SK-N-SH (cell line): ENCODE data around the gene ACIN1.

Experiments
- EP300 ChIP-seq, 2 experiments: IDR thresholded peaks; 2 replicates each; pipeline versions ENCODE4 v1.4.0 to v1.6.1; 2012; ENCODE audit warnings: borderline replicate concordance in 1 of 2, low read depth in 1 of 2, low read length in 1 of 2
- MEF2A ChIP-seq: IDR thresholded peaks from 2 replicates; pipeline ENCODE4 v1.4.0; 2012; ENCODE audit warnings: low read depth, borderline replicate concordance
- MXI1 ChIP-seq: IDR thresholded peaks from 2 replicates; pipeline ENCODE4 v1.6.1; 2012; ENCODE audit warnings: mild to moderate bottlenecking, low read depth, low read length, improper control_type of control experiment
- POLR2AphosphoS5 ChIP-seq: IDR thresholded peaks from 2 replicates; pipeline ENCODE4 v1.6.1; 2012; ENCODE audit warnings: low read depth, low read length
- RAD21 ChIP-seq: IDR thresholded peaks from 2 replicates; pipeline ENCODE4 v1.6.1; 2012; ENCODE audit warnings: mild to moderate bottlenecking, low read length
- RXRA ChIP-seq: IDR thresholded peaks from 2 replicates; pipeline ENCODE4 v1.4.0; 2012; ENCODE audit warnings: low read depth, mild to moderate bottlenecking, borderline replicate concordance
- TAF1 ChIP-seq: IDR thresholded peaks from 2 replicates; pipeline ENCODE4 v1.6.1; 2012; ENCODE audit warnings: low read depth, mild to moderate bottlenecking, low read length, moderate library complexity, borderline replicate concordance
- TCF12 ChIP-seq: IDR thresholded peaks from 2 replicates; pipeline ENCODE4 v1.4.0; 2012
- TF ChIP-seq, protein P1 (sequence below): fragments of 200-600 bp; sonication (generic); IDR thresholded peaks from 2 replicates; pipeline ENCODE4 v1.6.1; 2017; ENCODE audit warnings: antibody characterized with exemption, mild to moderate bottlenecking, moderate library complexity
- TF ChIP-seq, protein P2 (sequence below): IDR thresholded peaks from 2 replicates; pipeline ENCODE4 v1.4.0; 2012; ENCODE audit warnings: low read depth, borderline replicate concordance
- TF ChIP-seq, protein P3 (sequence below): IDR thresholded peaks from 2 replicates; pipeline ENCODE4; 2012
- TF ChIP-seq, protein P4 (sequence below): fragments of 150-350 bp; IDR thresholded peaks from 2 replicates; pipeline ENCODE4 v1.6.1; 2016; ENCODE audit warnings: mild to moderate bottlenecking, low read depth, low read length

- TF ChIP-seq, protein P1, sequence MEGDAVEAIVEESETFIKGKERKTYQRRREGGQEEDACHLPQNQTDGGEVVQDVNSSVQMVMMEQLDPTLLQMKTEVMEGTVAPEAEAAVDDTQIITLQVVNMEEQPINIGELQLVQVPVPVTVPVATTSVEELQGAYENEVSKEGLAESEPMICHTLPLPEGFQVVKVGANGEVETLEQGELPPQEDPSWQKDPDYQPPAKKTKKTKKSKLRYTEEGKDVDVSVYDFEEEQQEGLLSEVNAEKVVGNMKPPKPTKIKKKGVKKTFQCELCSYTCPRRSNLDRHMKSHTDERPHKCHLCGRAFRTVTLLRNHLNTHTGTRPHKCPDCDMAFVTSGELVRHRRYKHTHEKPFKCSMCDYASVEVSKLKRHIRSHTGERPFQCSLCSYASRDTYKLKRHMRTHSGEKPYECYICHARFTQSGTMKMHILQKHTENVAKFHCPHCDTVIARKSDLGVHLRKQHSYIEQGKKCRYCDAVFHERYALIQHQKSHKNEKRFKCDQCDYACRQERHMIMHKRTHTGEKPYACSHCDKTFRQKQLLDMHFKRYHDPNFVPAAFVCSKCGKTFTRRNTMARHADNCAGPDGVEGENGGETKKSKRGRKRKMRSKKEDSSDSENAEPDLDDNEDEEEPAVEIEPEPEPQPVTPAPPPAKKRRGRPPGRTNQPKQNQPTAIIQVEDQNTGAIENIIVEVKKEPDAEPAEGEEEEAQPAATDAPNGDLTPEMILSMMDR: no peak
- TF ChIP-seq TAF1: no peak
- no peak for TF ChIP-seq POLR2AphosphoS5
- TF ChIP-seq RXRA: no peak
- TF ChIP-seq RAD21: no peak
- TF ChIP-seq TCF12: no peak
- TF ChIP-seq MEF2A: no peak
- TF ChIP-seq, protein P2, sequence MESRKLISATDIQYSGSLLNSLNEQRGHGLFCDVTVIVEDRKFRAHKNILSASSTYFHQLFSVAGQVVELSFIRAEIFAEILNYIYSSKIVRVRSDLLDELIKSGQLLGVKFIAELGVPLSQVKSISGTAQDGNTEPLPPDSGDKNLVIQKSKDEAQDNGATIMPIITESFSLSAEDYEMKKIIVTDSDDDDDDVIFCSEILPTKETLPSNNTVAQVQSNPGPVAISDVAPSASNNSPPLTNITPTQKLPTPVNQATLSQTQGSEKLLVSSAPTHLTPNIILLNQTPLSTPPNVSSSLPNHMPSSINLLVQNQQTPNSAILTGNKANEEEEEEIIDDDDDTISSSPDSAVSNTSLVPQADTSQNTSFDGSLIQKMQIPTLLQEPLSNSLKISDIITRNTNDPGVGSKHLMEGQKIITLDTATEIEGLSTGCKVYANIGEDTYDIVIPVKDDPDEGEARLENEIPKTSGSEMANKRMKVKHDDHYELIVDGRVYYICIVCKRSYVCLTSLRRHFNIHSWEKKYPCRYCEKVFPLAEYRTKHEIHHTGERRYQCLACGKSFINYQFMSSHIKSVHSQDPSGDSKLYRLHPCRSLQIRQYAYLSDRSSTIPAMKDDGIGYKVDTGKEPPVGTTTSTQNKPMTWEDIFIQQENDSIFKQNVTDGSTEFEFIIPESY: no peak
- TF ChIP-seq, protein P3, sequence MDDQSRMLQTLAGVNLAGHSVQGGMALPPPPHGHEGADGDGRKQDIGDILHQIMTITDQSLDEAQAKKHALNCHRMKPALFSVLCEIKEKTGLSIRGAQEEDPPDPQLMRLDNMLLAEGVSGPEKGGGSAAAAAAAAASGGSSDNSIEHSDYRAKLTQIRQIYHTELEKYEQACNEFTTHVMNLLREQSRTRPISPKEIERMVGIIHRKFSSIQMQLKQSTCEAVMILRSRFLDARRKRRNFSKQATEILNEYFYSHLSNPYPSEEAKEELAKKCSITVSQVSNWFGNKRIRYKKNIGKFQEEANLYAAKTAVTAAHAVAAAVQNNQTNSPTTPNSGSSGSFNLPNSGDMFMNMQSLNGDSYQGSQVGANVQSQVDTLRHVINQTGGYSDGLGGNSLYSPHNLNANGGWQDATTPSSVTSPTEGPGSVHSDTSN: no peak
- TF ChIP-seq, protein P4, sequence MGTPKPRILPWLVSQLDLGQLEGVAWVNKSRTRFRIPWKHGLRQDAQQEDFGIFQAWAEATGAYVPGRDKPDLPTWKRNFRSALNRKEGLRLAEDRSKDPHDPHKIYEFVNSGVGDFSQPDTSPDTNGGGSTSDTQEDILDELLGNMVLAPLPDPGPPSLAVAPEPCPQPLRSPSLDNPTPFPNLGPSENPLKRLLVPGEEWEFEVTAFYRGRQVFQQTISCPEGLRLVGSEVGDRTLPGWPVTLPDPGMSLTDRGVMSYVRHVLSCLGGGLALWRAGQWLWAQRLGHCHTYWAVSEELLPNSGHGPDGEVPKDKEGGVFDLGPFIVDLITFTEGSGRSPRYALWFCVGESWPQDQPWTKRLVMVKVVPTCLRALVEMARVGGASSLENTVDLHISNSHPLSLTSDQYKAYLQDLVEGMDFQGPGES: no peak
- TF ChIP-seq MXI1: no peak
- no peak for TF ChIP-seq EP300 (IDR thresholded peaks at IDR 0.05; ENCODE audit: borderline replicate concordance in 1 of 2, low read depth in 1 of 2, low read length in 1 of 2)
Measured at GRCh38 chr14:23028799-23029198, 66.1 kb downstream of the ACIN1 start.
